Keratinocyte (primary cell): ENCODE results near the gene SMCHD1. TPM values are rescaled to one million over a fixed set of nuclear protein-coding genes. Genes with fewer than 3 reads are reported as not detected.

ENCODE experiments used
- DNase-seq: peaks from one replicate; pipeline ENCODE4 v3.0.0-alpha.2; 2011; ENCODE audit warnings: low read depth, missing footprints, low spot score
- FAIRE-seq: peaks from 2 replicates; lab custom pipeline; 2011; peaks lifted over from hg19 to GRCh38; lab: Jason Lieb, UNC
- H2AFZ ChIP-seq: 2 replicates; pipeline ENCODE4 v1.6.0; 2012; ENCODE audit warnings: low read length, control low read depth, inconsistent platforms; ENCODE audit not compliant: control insufficient read depth
- H3K27ac ChIP-seq: 2 replicates; pipeline ENCODE4 v1.5.1; 2011; ENCODE audit warnings: low read length; ENCODE audit not compliant: control insufficient read depth, insufficient read depth
- H3K27me3 ChIP-seq: 3 replicates; pipeline ENCODE4 v1.6.0; 2011; ENCODE audit warnings: low read length; ENCODE audit not compliant: control insufficient read depth, insufficient read depth; ENCODE audit errors: extremely low read depth
- H3K36me3 ChIP-seq, 2 experiments: 2 replicates in 1 of 2; 3 replicates in 1 of 2; pipeline ENCODE4 v1.5.1; 2011; ENCODE audit warnings: low read length in 2 of 2, mild to moderate bottlenecking in 1 of 2; ENCODE audit not compliant: control insufficient read depth in 2 of 2, insufficient read depth in 2 of 2; ENCODE audit errors: extremely low read depth in 1 of 2
- H3K4me1 ChIP-seq: 3 replicates; pipeline ENCODE4 v1.5.1; 2011; ENCODE audit warnings: low read length; ENCODE audit not compliant: control insufficient read depth, insufficient read depth; ENCODE audit errors: extremely low read depth
- H3K4me2 ChIP-seq: 3 replicates; pipeline ENCODE4 v1.6.0; 2011; ENCODE audit warnings: low read depth, low read length; ENCODE audit not compliant: control insufficient read depth, insufficient read depth; ENCODE audit errors: extremely low read depth
- H3K4me3 ChIP-seq, 3 experiments: fragments of 200-600 bp in 1 of 3; sonication (generic) in 1 of 3; 2 replicates in 2 of 3; 3 replicates in 1 of 3; pipeline ENCODE4 v1.5.1; 2011 to 2016; ENCODE audit warnings: low read length in 3 of 3, mild to moderate bottlenecking in 3 of 3, control low read depth in 2 of 3, inconsistent platforms in 1 of 3, low read depth in 1 of 3, mixed read lengths in 1 of 3, mixed run types in 1 of 3, moderate library complexity in 1 of 3; ENCODE audit not compliant: control insufficient read depth in 2 of 3, insufficient read depth in 2 of 3; ENCODE audit errors: extremely low read depth in 1 of 3
- H3K79me2 ChIP-seq: 2 replicates; pipeline ENCODE4 v1.6.0; 2012; ENCODE audit warnings: low read length; ENCODE audit not compliant: control insufficient read depth, insufficient read depth
- H3K9ac ChIP-seq: 3 replicates; pipeline ENCODE4 v1.6.0; 2011; ENCODE audit warnings: low read length; ENCODE audit not compliant: control insufficient read depth, insufficient read depth; ENCODE audit errors: extremely low read depth
- H3K9me1 ChIP-seq: 3 replicates; pipeline ENCODE4 v1.6.0; 2011; ENCODE audit warnings: low read length; ENCODE audit not compliant: control insufficient read depth, insufficient read depth; ENCODE audit errors: extremely low read depth
- H3K9me3 ChIP-seq: 2 replicates; pipeline ENCODE4 v1.5.1; 2012; ENCODE audit warnings: low read depth, low read length; ENCODE audit not compliant: control insufficient read depth
- H4K20me1 ChIP-seq: 3 replicates; pipeline ENCODE4 v1.6.0; 2011; ENCODE audit warnings: low read length; ENCODE audit not compliant: control insufficient read depth, insufficient read depth; ENCODE audit errors: extremely low read depth
- EZH2 ChIP-seq: IDR thresholded peaks from one replicate; pipeline ENCODE4 v1.6.1; 2012; ENCODE audit warnings: inconsistent platforms, mild to moderate bottlenecking, low read length, moderate library complexity
- dilution Hi-C: fragments of 300-500 bp; cut with MboI; formaldehyde crosslinking; loops from one replicate; pipeline ENCODE4 v1.7.0; 2020; ENCODE audit warnings: low sequenced_read_pairs; ENCODE audit not compliant: extremely low pct_ligation_motif_present
- polyA plus RNA-seq, 5 experiments: library from polyadenylated mRNA; depleted of rRNA in 3 of 5; stranded (reverse) in 3 of 5; stranded (forward) in 1 of 5; unstranded in 1 of 5; fragments of >200 nt; gene quantifications; 1 replicate in 1 of 5; 2 replicates in 3 of 5; 3 replicates in 1 of 5; pipeline versions ENCODE4 v1.2.1 to v1.2.3, GENCODE V29; 2011 to 2012; ENCODE audit warnings: missing spikeins in 2 of 5, low read depth in 1 of 5, low replicate concordance in 1 of 5
- TF ChIP-seq, protein P1 (sequence below), 3 experiments: IDR thresholded peaks in 1 of 3; conservative IDR thresholded peaks in 1 of 3; optimal IDR thresholded peaks in 1 of 3; 2 replicates in 2 of 3; 3 replicates in 1 of 3; pipeline versions ENCODE3 to v1.5.1; 2011; ENCODE audit warnings: low read length in 3 of 3, mild to moderate bottlenecking in 3 of 3, moderate library complexity in 2 of 3, control low read depth in 1 of 3, inconsistent platforms in 1 of 3; ENCODE audit not compliant: insufficient read depth in 2 of 3; ENCODE audit errors: extremely low read depth in 1 of 3

Gene SMCHD1
- polyA plus RNA-seq, 1 donor (not counting 4 experiments of a cell fraction or from before 2014, with no cell fraction given): 18.5 TPM

GRCh38 chr18:2699001-2699400 lies 43.5 kb downstream of the SMCHD1 start:
- Histone ChIP-seq H4K20me1 (no peaks in the 10 kb centered on the region), H3K79me2 (no peaks in the 10 kb centered on the region), H3K27me3 (no peaks in the 10 kb centered on the region), H3K4me1 (no peaks in the 10 kb centered on the region), H3K4me3 (no peak overlapping the region), H3K27ac (no peak overlapping the region), H3K9me3 (no peaks in the 10 kb centered on the region), H3K9ac (no peak overlapping the region), H3K36me3 (peaks cover 7 to 9% of the 10 kb centered on the region in 2 experiments), H3K9me1 (no peaks in the 10 kb centered on the region), H2AFZ (no peak overlapping the region), H3K4me2 (no peak overlapping the region)
- TF ChIP-seq, protein P1, sequence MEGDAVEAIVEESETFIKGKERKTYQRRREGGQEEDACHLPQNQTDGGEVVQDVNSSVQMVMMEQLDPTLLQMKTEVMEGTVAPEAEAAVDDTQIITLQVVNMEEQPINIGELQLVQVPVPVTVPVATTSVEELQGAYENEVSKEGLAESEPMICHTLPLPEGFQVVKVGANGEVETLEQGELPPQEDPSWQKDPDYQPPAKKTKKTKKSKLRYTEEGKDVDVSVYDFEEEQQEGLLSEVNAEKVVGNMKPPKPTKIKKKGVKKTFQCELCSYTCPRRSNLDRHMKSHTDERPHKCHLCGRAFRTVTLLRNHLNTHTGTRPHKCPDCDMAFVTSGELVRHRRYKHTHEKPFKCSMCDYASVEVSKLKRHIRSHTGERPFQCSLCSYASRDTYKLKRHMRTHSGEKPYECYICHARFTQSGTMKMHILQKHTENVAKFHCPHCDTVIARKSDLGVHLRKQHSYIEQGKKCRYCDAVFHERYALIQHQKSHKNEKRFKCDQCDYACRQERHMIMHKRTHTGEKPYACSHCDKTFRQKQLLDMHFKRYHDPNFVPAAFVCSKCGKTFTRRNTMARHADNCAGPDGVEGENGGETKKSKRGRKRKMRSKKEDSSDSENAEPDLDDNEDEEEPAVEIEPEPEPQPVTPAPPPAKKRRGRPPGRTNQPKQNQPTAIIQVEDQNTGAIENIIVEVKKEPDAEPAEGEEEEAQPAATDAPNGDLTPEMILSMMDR (optimal IDR thresholded peaks at IDR 0.05 in 1 of 3, IDR thresholded peaks at IDR 0.05 in 1 of 3, conservative IDR thresholded peaks at IDR 0.05 in 1 of 3; ENCODE audit: extremely low read depth in 1 of 3, insufficient read depth in 2 of 3, low read length in 3 of 3): no peak
- no peak for TF ChIP-seq EZH2
- FAIRE-seq: no peak
- no peak for DNase-seq
- dilution Hi-C loops: no loop called here

- H4K20me1 ChIP-seq: no peaks in the 10 kb centered on the region
- H2AFZ ChIP-seq: no peak overlapping the region
- H3K36me3 ChIP-seq: peaks cover 8 to 9% of the 10 kb centered on the region in 2 experiments
- dilution Hi-C loops: no loop called here
- TF ChIP-seq EZH2: no peak
- TF ChIP-seq, protein P1 (optimal IDR thresholded peaks at IDR 0.05 in 1 of 3, IDR thresholded peaks at IDR 0.05 in 1 of 3, conservative IDR thresholded peaks at IDR 0.05 in 1 of 3; ENCODE audit: extremely low read depth in 1 of 3, insufficient read depth in 2 of 3, low read length in 3 of 3): no peak
- H3K9me3 ChIP-seq: no peaks in the 10 kb centered on the region
- no peak for DNase-seq
- no peak overlapping the region for H3K9ac ChIP-seq
- no peak overlapping the region for H3K4me3 ChIP-seq
- no peak overlapping the region for H3K4me2 ChIP-seq
- no peaks in the 10 kb centered on the region for H3K79me2 ChIP-seq
- no peak for FAIRE-seq
- H3K27ac ChIP-seq: no peak overlapping the region
- H3K27me3 ChIP-seq: no peaks in the 10 kb centered on the region
- no peaks in the 10 kb centered on the region for H3K4me1 ChIP-seq
- H3K9me1 ChIP-seq: no peaks in the 10 kb centered on the region
Observed at GRCh38 chr18:2704541-2704940, 49.0 kb downstream of the SMCHD1 start.
